Gastroesophageal sphincter (tissue), 3 donors: ENCODE measurements around the gene SLC38A11.

ENCODE experiments used
- CTCF ChIP-seq, 4 experiments: fragments of 200-600 bp in 2 of 4; fragments of 450-650 bp in 2 of 4; sonication (generic) in 1 of 4; IDR thresholded peaks; one replicate each; pipeline ENCODE4 v1.5.1; 2017 to 2019; ENCODE audit warnings: antibody characterized with exemption in 4 of 4, mild to moderate bottlenecking in 2 of 4, moderate library complexity in 2 of 4
- POLR2AphosphoS5 ChIP-seq: sonication (generic); formaldehyde crosslinking; IDR thresholded peaks from one replicate; pipeline ENCODE4 v1.6.1; 2017; ENCODE audit warnings: antibody characterized with exemption

GRCh38 chr2:164960159-164960558, 4.8 kb upstream of the SLC38A11 start:
- TF ChIP-seq CTCF (IDR thresholded peaks at IDR 0.05) (no peak), POLR2AphosphoS5 (no peak)
